Hepatocyte (in vitro differentiated cells): ENCODE measurements around the gene GLB1L2. TPM values are rescaled to one million over a fixed set of nuclear protein-coding genes. Genes with fewer than 3 reads are reported as not detected.

ENCODE experiments used
- DNase-seq: peaks from one replicate; pipeline ENCODE4 v3.0.0-alpha.2; 2016; ENCODE audit warnings: low spot score
- H2AFZ ChIP-seq: fragments of 200-600 bp; sonication (generic); 2 replicates; pipeline ENCODE4 v1.6.0; 2016; ENCODE audit warnings: antibody characterized with exemption, mild to moderate bottlenecking
- H3K27ac ChIP-seq: fragments of 200-600 bp; sonication (generic); 2 replicates; pipeline ENCODE4 v1.5.1; 2016; ENCODE audit warnings: mild to moderate bottlenecking
- H3K27me3 ChIP-seq: fragments of 200-600 bp; sonication (generic); 2 replicates; pipeline ENCODE4 v1.6.1; 2016
- H3K36me3 ChIP-seq: fragments of 200-600 bp; sonication (generic); replicated peaks from 2 replicates; pipeline ENCODE4 v1.5.1; 2016; ENCODE audit warnings: low read depth; ENCODE audit not compliant: insufficient read depth
- H3K4me1 ChIP-seq: fragments of 200-600 bp; sonication (generic); 2 replicates; pipeline ENCODE4 v1.5.1; 2016; ENCODE audit warnings: mild to moderate bottlenecking, moderate library complexity; ENCODE audit not compliant: insufficient read depth
- H3K4me2 ChIP-seq: fragments of 200-600 bp; sonication (generic); 2 replicates; pipeline ENCODE4 v1.6.0; 2016
- H3K4me3 ChIP-seq: fragments of 200-600 bp; sonication (generic); 2 replicates; pipeline ENCODE4 v1.5.1; 2016; ENCODE audit warnings: mild to moderate bottlenecking
- H3K79me2 ChIP-seq: fragments of 200-600 bp; sonication (generic); 2 replicates; pipeline ENCODE4 v1.6.0; 2017; ENCODE audit warnings: mild to moderate bottlenecking
- H3K9me2 ChIP-seq: fragments of 200-600 bp; sonication (generic); replicated peaks from 2 replicates; pipeline ENCODE4 v1.6.0; 2017; ENCODE audit warnings: mild to moderate bottlenecking; ENCODE audit not compliant: insufficient read depth
- H3K9me3 ChIP-seq: fragments of 200-600 bp; sonication (generic); 2 replicates; pipeline ENCODE4 v1.5.1; 2016; ENCODE audit warnings: low read depth, mild to moderate bottlenecking
- H4K20me1 ChIP-seq: fragments of 200-600 bp; sonication (generic); 2 replicates; pipeline ENCODE4 v1.6.0; 2016; ENCODE audit warnings: mild to moderate bottlenecking; ENCODE audit not compliant: insufficient read depth, poor library complexity, severe bottlenecking
- CTCF ChIP-seq: fragments of 200-600 bp; sonication (generic); IDR thresholded peaks from 2 replicates; pipeline ENCODE4 v1.5.1; 2016; ENCODE audit warnings: antibody characterized with exemption, mild to moderate bottlenecking; ENCODE audit not compliant: poor library complexity
- EZH2 ChIP-seq: fragments of 200-600 bp; sonication (generic); IDR thresholded peaks from 2 replicates; pipeline ENCODE4 v1.6.1; 2016; ENCODE audit warnings: antibody characterized with exemption, mild to moderate bottlenecking, borderline replicate concordance
- EZH2phosphoT487 ChIP-seq: fragments of 200-600 bp; sonication (generic); IDR thresholded peaks from one replicate; pipeline ENCODE4 v1.6.1; 2018; ENCODE audit warnings: antibody characterized with exemption, mild to moderate bottlenecking, low read depth, moderate library complexity; ENCODE audit not compliant: unreplicated experiment, severe bottlenecking
- WGBS: methylation state at CpG from one replicate; pipeline ENCODE4 v1.1.6; 2016; ENCODE audit warnings: low lambda C conversion rate; ENCODE audit errors: missing lambda C conversion rate; 5-methylcytosine and 5-hydroxymethylcytosine counted together
- polyA plus RNA-seq: library from polyadenylated mRNA; unstranded; fragments of >200 nt; fragmentation: Nextera tagmentation; extraction: Ambion mirVana; gene quantifications from 2 replicates; pipeline ENCODE4 v1.2.1, GENCODE V29; 2016
- total RNA-seq: library from RNA; depleted of rRNA; stranded (reverse); fragments of >200 nt; gene quantifications from 2 replicates; pipeline ENCODE4 v1.2.3, GENCODE V29; 2014

GLB1L2 gene
- total and polyA plus RNA-seq, 2 experiments from 2014 or later, result 3.3 to 3.7 TPM

DNA sequence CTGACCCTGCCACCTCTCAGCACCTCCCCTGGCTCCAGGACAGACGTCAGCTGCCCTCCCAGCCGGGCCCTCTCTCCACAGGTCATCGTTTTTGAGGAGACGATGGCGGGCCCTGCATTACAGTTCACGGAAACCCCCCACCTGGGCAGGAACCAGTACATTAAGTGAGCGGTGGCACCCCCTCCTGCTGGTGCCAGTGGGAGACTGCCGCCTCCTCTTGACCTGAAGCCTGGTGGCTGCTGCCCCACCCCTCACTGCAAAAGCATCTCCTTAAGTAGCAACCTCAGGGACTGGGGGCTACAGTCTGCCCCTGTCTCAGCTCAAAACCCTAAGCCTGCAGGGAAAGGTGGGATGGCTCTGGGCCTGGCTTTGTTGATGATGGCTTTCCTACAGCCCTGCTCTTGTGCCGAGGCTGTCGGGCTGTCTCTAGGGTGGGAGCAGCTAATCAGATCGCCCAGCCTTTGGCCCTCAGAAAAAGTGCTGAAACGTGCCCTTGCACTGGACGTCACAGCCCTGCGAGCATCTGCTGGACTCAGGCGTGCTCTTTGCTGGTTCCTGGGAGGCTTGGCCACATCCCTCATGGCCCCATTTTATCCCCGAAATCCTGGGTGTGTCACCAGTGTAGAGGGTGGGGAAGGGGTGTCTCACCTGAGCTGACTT is 43.2 kb downstream of the GLB1L2 start:
- 88% methylated on average over 16 of the region's 16 CpGs for WGBS
- Histone ChIP-seq H3K27me3 (no peaks in the 10 kb centered on the region), H3K4me2 (no peak overlapping the region), H3K27ac (no peak overlapping the region), H2AFZ (no peak overlapping the region), H3K9me3 (no peaks in the 10 kb centered on the region), H3K36me3 (no peaks in the 10 kb centered on the region), H4K20me1 (no peaks in the 10 kb centered on the region), H3K4me3 (no peak overlapping the region), H3K9me2 (no peaks in the 10 kb centered on the region), H3K4me1 (no peaks in the 10 kb centered on the region), H3K79me2 (no peaks in the 10 kb centered on the region)
- TF ChIP-seq CTCF (no peak), EZH2 (no peak), EZH2phosphoT487 (no peak)
- DNase-seq, result no peak

- DNase-seq, result no peak
- H3K9me2 ChIP-seq, result no peaks in the 10 kb centered on the region
- no peaks in the 10 kb centered on the region for H3K27me3 ChIP-seq
- no peak overlapping the region for H3K4me2 ChIP-seq
- TF ChIP-seq EZH2phosphoT487 (no peak), CTCF (no peak), EZH2 (no peak)
- no peaks in the 10 kb centered on the region for H4K20me1 ChIP-seq
- H3K36me3 ChIP-seq, result no peaks in the 10 kb centered on the region
- no peaks in the 10 kb centered on the region for H3K4me1 ChIP-seq
- H3K4me3 ChIP-seq, result no peak overlapping the region
- no peak overlapping the region for H3K27ac ChIP-seq
- no peak overlapping the region for H2AFZ ChIP-seq
- no peaks in the 10 kb centered on the region for H3K79me2 ChIP-seq
- 81% methylated on average over 17 of the region's 18 CpGs for WGBS
- H3K9me3 ChIP-seq, result no peaks in the 10 kb centered on the region
Measured at GRCh38 chr11:134376150-134376921, 44.5 kb downstream of the GLB1L2 start.

GRCh38 chr11:134377876-134378275 is 46.1 kb downstream of the GLB1L2 start:
- no peaks in the 10 kb centered on the region for H4K20me1 ChIP-seq
- 90% methylated on average over 14 of the region's 14 CpGs for WGBS

More at GRCh38 chr11:134377876-134378275, 46.1 kb downstream of the GLB1L2 start:
- H3K36me3 ChIP-seq, result no peaks in the 10 kb centered on the region
- no peak overlapping the region for H3K4me3 ChIP-seq
- H3K27ac ChIP-seq, result no peak overlapping the region
- no peak for DNase-seq
- no peaks in the 10 kb centered on the region for H3K9me2 ChIP-seq
- no peak for TF ChIP-seq EZH2
- no peak for TF ChIP-seq EZH2phosphoT487
- no peak for TF ChIP-seq CTCF
- no peaks in the 10 kb centered on the region for H3K79me2 ChIP-seq
- no peaks in the 10 kb centered on the region for H3K27me3 ChIP-seq
- no peak overlapping the region for H2AFZ ChIP-seq
- H3K4me1 ChIP-seq, result no peaks in the 10 kb centered on the region
- H3K9me3 ChIP-seq, result no peaks in the 10 kb centered on the region
- H3K4me2 ChIP-seq, result no peak overlapping the region
